CD14-positive monocyte (primary cell): ENCODE data around the gene TBX10. TPM values are rescaled to one million over a fixed set of nuclear protein-coding genes. Genes with fewer than 3 reads are reported as not detected.

Experiments used
- DNase-seq, 3 donors: peaks; one replicate each; pipeline ENCODE4 v3.0.0-alpha.2; 2011 to 2022
- H2AFZ ChIP-seq: 2 replicates; pipeline ENCODE4 v1.6.0; 2012; ENCODE audit warnings: mild to moderate bottlenecking, low read depth, low read length, inconsistent platforms; ENCODE audit not compliant: insufficient read depth, poor library complexity, severe bottlenecking
- H3K27ac ChIP-seq, 2 donors: 1 replicate in 1 of 2; 2 replicates in 1 of 2; pipeline ENCODE4 v1.5.1; 2012 to 2013; ENCODE audit warnings: low read length in 2 of 2, control low read depth in 1 of 2, inconsistent platforms in 1 of 2, low read depth in 1 of 2, mild to moderate bottlenecking in 1 of 2
- H3K27me3 ChIP-seq, 2 donors: one replicate each; pipeline versions ENCODE4 v1.6.0 to v1.6.1; 2011 to 2013; ENCODE audit warnings: low read length in 2 of 2; ENCODE audit not compliant: control insufficient read depth in 2 of 2, insufficient read depth in 2 of 2
- H3K36me3 ChIP-seq, 2 donors: replicated peaks in 1 of 2; 1 replicate in 1 of 2; 2 replicates in 1 of 2; pipeline versions ENCODE4 v1.5.1 to v1.6.1; 2012 to 2013; ENCODE audit warnings: low read length in 2 of 2, control low read depth in 1 of 2, inconsistent platforms in 1 of 2, mild to moderate bottlenecking in 1 of 2; ENCODE audit not compliant: insufficient read depth in 2 of 2, control insufficient read depth in 1 of 2
- H3K4me1 ChIP-seq, 2 donors: 1 replicate in 1 of 2; 2 replicates in 1 of 2; pipeline versions ENCODE4 v1.5.1 to v1.6.1; 2012 to 2013; ENCODE audit warnings: low read length in 2 of 2, control low read depth in 1 of 2, inconsistent platforms in 1 of 2, mild to moderate bottlenecking in 1 of 2, moderate library complexity in 1 of 2; ENCODE audit not compliant: insufficient read depth in 2 of 2, control insufficient read depth in 1 of 2
- H3K4me2 ChIP-seq: replicated peaks from 2 replicates; pipeline ENCODE3; 2012; ENCODE audit warnings: low read length, moderate library complexity, mild to moderate bottlenecking; ENCODE audit not compliant: poor library complexity, severe bottlenecking; ENCODE audit errors: extremely low read depth
- H3K4me3 ChIP-seq, 3 experiments: fragments of 200-600 bp in 1 of 3; sonication (generic) in 1 of 3; replicated peaks in 1 of 3; 1 replicate in 2 of 3; 2 replicates in 1 of 3; pipeline ENCODE4 v1.5.1; 2011 to 2013; ENCODE audit warnings: low read length in 3 of 3, mild to moderate bottlenecking in 3 of 3, control low read depth in 2 of 3, low read depth in 2 of 3, inconsistent platforms in 1 of 3, moderate library complexity in 1 of 3
- H3K79me2 ChIP-seq: 2 replicates; pipeline ENCODE4 v1.6.0; 2012; ENCODE audit warnings: mild to moderate bottlenecking, control low read depth, inconsistent platforms, low read length, moderate library complexity; ENCODE audit not compliant: insufficient read depth
- H3K9ac ChIP-seq: 2 replicates; pipeline ENCODE4 v1.6.0; 2017; ENCODE audit warnings: low read length, mild to moderate bottlenecking; ENCODE audit not compliant: insufficient read depth, poor library complexity, severe bottlenecking
- H3K9me3 ChIP-seq, 2 donors: replicated peaks in 1 of 2; 1 replicate in 1 of 2; 2 replicates in 1 of 2; pipeline versions ENCODE4 v1.5.1 to v1.6.1; 2012 to 2013; ENCODE audit warnings: low read length in 2 of 2, control low read depth in 1 of 2; ENCODE audit not compliant: control insufficient read depth in 1 of 2, insufficient read depth in 1 of 2
- H4K20me1 ChIP-seq: 2 replicates; pipeline ENCODE4 v1.6.0; 2012; ENCODE audit warnings: mild to moderate bottlenecking, low read length, control low read depth, moderate library complexity; ENCODE audit not compliant: insufficient read depth
- H3K27ac Mint-ChIP-seq, 7 donors: one replicate each; pipeline ENCODE4 v1.8.0; 2020; ENCODE audit warnings: mild to moderate bottlenecking in 7 of 7, mixed read lengths in 7 of 7, moderate library complexity in 6 of 7, inconsistent platforms in 2 of 7
- H3K27me3 Mint-ChIP-seq, 3 donors: one replicate each; pipeline ENCODE4 v1.8.0; 2021 to 2022; ENCODE audit warnings: low read depth in 3 of 3, mild to moderate bottlenecking in 3 of 3, mixed read lengths in 3 of 3, moderate library complexity in 3 of 3, inconsistent platforms in 1 of 3
- H3K36me3 Mint-ChIP-seq, 2 donors: one replicate each; pipeline ENCODE4 v1.8.0; 2020; ENCODE audit warnings: mixed read lengths in 2 of 2, inconsistent platforms in 1 of 2, mild to moderate bottlenecking in 1 of 2
- H3K4me1 Mint-ChIP-seq: one replicate; pipeline ENCODE4 v1.8.0; 2020; ENCODE audit warnings: mild to moderate bottlenecking, mixed read lengths
- H3K4me3 Mint-ChIP-seq, 2 donors: one replicate each; pipeline ENCODE4 v1.8.0; 2020; ENCODE audit warnings: mild to moderate bottlenecking in 2 of 2, mixed read lengths in 2 of 2, moderate library complexity in 1 of 2
- H3K9me3 Mint-ChIP-seq, 7 donors: one replicate each; pipeline ENCODE4 v1.8.0; 2020 to 2022; ENCODE audit warnings: mixed read lengths in 7 of 7, mild to moderate bottlenecking in 6 of 7, moderate library complexity in 6 of 7, inconsistent platforms in 2 of 7
- WGBS: methylation state at CpG from one replicate; pipeline ENCODE4 v1.1.5; 2013; ENCODE audit warnings: missing lambda C conversion rate; ENCODE audit not compliant: insufficient coverage; 5-methylcytosine and 5-hydroxymethylcytosine counted together
- intact Hi-C, 2 donors: fragments of 100-400 bp; cut with micrococcal nuclease; formaldehyde crosslinking; loops; one replicate each; pipeline versions ENCODE4 v1.15.0 to v1.15.1; 2023
- polyA plus RNA-seq, 3 donors: library from polyadenylated mRNA; depleted of rRNA in 1 of 3; unstranded in 2 of 3; stranded (reverse) in 1 of 3; fragments of 300-500 nt in 2 of 3; fragments of >200 nt in 1 of 3; fragmentation: Illumina TruSeq in 2 of 3; gene quantifications; 1 replicate in 2 of 3; 2 replicates in 1 of 3; pipeline ENCODE4 v1.2.3, GENCODE V29; 2012 to 2021
- TF ChIP-seq, protein P1 (sequence below): fragments of 200-600 bp; IDR thresholded peaks from one replicate; pipeline ENCODE4 v1.8.0; 2022; ENCODE audit warnings: antibody characterized with exemption, mild to moderate bottlenecking

The TBX10 gene
- polyA plus RNA-seq, 3 donors = not detected

DNA sequence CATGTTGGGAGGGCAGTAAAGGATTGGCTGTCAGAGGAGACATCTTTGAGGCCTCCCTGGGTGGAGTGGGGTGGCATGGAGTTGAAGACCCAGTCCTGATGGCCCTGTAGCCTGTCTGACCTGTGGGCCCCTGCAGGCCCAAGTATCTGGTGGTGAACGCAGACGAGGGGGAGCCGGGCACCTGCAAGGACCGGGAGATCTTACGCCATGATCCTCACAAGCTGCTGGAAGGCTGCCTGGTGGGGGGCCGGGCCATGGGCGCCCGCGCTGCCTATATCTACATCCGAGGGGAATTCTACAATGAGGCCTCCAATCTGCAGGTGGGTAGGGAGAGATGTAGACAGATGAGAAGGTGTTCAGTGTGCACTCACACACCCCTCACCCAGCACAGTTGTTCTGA is 30.2 kb downstream of the TBX10 start:
- H3K4me2 ChIP-seq = no peak overlapping the region
- no peaks in the 10 kb centered on the region for H4K20me1 ChIP-seq
- peaks cover 23% of the 10 kb centered on the region for H3K4me1 Mint-ChIP-seq
- peaks cover 25 to 31% of the 10 kb centered on the region in 2 donors for H3K4me1 ChIP-seq
- H3K27ac Mint-ChIP-seq = peak overlapping the region in 5 of 7 donors; percentile 27 to 64 (median 37)
- peaks cover 41 to 44% of the 10 kb centered on the region in 2 donors for H3K36me3 ChIP-seq
- no peaks in the 10 kb centered on the region for H3K9me3 Mint-ChIP-seq
- no peak for DNase-seq
- H3K36me3 Mint-ChIP-seq = peaks cover 41 to 43% of the 10 kb centered on the region in 2 donors
- TF ChIP-seq, protein P1, sequence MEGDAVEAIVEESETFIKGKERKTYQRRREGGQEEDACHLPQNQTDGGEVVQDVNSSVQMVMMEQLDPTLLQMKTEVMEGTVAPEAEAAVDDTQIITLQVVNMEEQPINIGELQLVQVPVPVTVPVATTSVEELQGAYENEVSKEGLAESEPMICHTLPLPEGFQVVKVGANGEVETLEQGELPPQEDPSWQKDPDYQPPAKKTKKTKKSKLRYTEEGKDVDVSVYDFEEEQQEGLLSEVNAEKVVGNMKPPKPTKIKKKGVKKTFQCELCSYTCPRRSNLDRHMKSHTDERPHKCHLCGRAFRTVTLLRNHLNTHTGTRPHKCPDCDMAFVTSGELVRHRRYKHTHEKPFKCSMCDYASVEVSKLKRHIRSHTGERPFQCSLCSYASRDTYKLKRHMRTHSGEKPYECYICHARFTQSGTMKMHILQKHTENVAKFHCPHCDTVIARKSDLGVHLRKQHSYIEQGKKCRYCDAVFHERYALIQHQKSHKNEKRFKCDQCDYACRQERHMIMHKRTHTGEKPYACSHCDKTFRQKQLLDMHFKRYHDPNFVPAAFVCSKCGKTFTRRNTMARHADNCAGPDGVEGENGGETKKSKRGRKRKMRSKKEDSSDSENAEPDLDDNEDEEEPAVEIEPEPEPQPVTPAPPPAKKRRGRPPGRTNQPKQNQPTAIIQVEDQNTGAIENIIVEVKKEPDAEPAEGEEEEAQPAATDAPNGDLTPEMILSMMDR = no peak
- 100% methylated on average over 2 of the region's 10 CpGs for WGBS
- no peak overlapping the region for H3K4me3 ChIP-seq
- H3K9ac ChIP-seq = no peak overlapping the region
- no peaks in the 10 kb centered on the region for H3K27me3 ChIP-seq
- no peak overlapping the region for H3K4me3 Mint-ChIP-seq
- H3K9me3 ChIP-seq = no peaks in the 10 kb centered on the region
- H3K27ac ChIP-seq = no peak overlapping the region
- H3K79me2 ChIP-seq = peaks cover 13% of the 10 kb centered on the region
- intact Hi-C loops = loop anchor here (5.0 kb wide), 1 partner anchor 37 kb away; no protein-coding TSS in a partner anchor
- no peak overlapping the region for H2AFZ ChIP-seq
- H3K27me3 Mint-ChIP-seq = peaks cover 0 to 3% (median under 1%) of the 10 kb centered on the region in 3 donors

DNA sequence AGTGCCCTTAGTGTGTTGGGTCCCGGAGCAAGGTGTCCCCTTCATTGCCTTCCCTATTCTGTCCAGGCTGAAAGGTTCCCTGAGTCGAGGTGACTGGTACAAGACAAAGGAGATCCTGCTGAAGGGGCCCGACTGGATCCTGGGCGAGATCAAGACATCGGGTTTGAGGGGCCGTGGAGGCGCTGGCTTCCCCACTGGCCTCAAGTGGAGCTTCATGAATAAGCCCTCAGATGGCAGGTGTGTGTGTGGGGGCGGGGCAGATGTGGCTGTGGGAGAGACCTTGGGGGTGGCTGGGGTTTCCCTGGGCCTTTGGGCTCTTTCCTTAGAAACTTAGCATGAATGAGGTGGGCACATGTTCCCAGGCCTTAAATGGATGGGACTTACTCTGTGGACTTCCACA is 31.1 kb downstream of the TBX10 start:
- peaks cover 0 to 3% (median 3%) of the 10 kb centered on the region in 3 donors for H3K27me3 Mint-ChIP-seq
- Histone ChIP-seq H4K20me1 (no peaks in the 10 kb centered on the region), H3K4me3 (no peak overlapping the region), H3K27ac (no peak overlapping the region), H3K4me1 (peaks cover 17 to 22% of the 10 kb centered on the region in 2 donors), H2AFZ (no peak overlapping the region), H3K36me3 (peaks cover 41 to 44% of the 10 kb centered on the region in 2 donors), H3K9me3 (no peaks in the 10 kb centered on the region), H3K79me2 (peaks cover 13% of the 10 kb centered on the region), H3K27me3 (no peaks in the 10 kb centered on the region), H3K4me2 (no peak overlapping the region), H3K9ac (no peak overlapping the region)
- H3K4me1 Mint-ChIP-seq = peaks cover 16% of the 10 kb centered on the region
- peaks cover 41 to 43% of the 10 kb centered on the region in 2 donors for H3K36me3 Mint-ChIP-seq
- H3K27ac Mint-ChIP-seq = peak overlapping the region in 4 of 7 donors; percentile 41 to 56 (median 51)
- intact Hi-C loops = loop anchor here (5.0 kb wide), 1 partner anchor 36 kb away; no protein-coding TSS in a partner anchor
- WGBS = 100% methylated on average over 7 of the region's 8 CpGs
- DNase-seq = no peak
- TF ChIP-seq, protein P1 = no peak
- H3K9me3 Mint-ChIP-seq = no peaks in the 10 kb centered on the region
- H3K4me3 Mint-ChIP-seq = no peak overlapping the region
